Lower leg skin (tissue), 3 donors: ENCODE measurements around the gene GPR26.

Experiments used
- CTCF ChIP-seq, 3 donors: fragments of 450-650 bp; IDR thresholded peaks; one replicate each; pipeline ENCODE4 v1.5.1; 2016; ENCODE audit warnings: antibody characterized with exemption in 3 of 3, mild to moderate bottlenecking in 3 of 3, moderate library complexity in 2 of 3
- POLR2A ChIP-seq, 2 donors: fragments of 450-650 bp; IDR thresholded peaks; one replicate each; pipeline ENCODE4 v1.6.1; 2016 to 2017; ENCODE audit warnings: antibody characterized with exemption in 2 of 2, mild to moderate bottlenecking in 1 of 2, moderate library complexity in 1 of 2

- no peak for TF ChIP-seq POLR2A (IDR thresholded peaks at IDR 0.05)
- TF ChIP-seq CTCF (IDR thresholded peaks at IDR 0.05), result no peak
These were observed 37.9 kb downstream of the GPR26 start for GRCh38 chr10:123704076-123704475.
